Sigmoid colon (tissue), 7 donors: ENCODE results near the gene PRDM4. TPM values are rescaled to one million over a fixed set of nuclear protein-coding genes. Genes with fewer than 3 reads are reported as not detected.
"Not testable (repeated sequence)": the region's sequence is repeated elsewhere in the genome, so short reads cannot be mapped to it uniquely, and the experiment has no call there.

Experiments
- DNase-seq: peaks from one replicate; pipeline ENCODE4 v3.0.0-alpha.2; 2019
- H3K27ac ChIP-seq, 4 donors: fragments of 200-600 bp; sonication (generic); one replicate each; pipeline ENCODE4 v1.5.1; 2016 to 2019; ENCODE audit warnings: mild to moderate bottlenecking in 1 of 4
- H3K27me3 ChIP-seq, 3 donors: fragments of 200-600 bp; sonication (generic); one replicate each; pipeline ENCODE4 v1.5.1; 2019; ENCODE audit warnings: mild to moderate bottlenecking in 1 of 3
- H3K36me3 ChIP-seq, 4 donors: fragments of 200-600 bp; sonication (generic); one replicate each; pipeline ENCODE4 v1.5.1; 2016 to 2019
- H3K4me1 ChIP-seq, 4 donors: fragments of 200-600 bp; sonication (generic); one replicate each; pipeline ENCODE4 v1.5.1; 2017 to 2019
- H3K4me3 ChIP-seq, 4 donors: fragments of 200-600 bp; sonication (generic); one replicate each; pipeline ENCODE4 v1.5.1; 2017 to 2019; ENCODE audit warnings: mild to moderate bottlenecking in 2 of 4, moderate library complexity in 1 of 4
- H3K9me3 ChIP-seq, 4 donors: fragments of 200-600 bp in 3 of 4; sonication (generic) in 3 of 4; one replicate each; pipeline versions ENCODE4 v1.5.1 to v1.6.1; 2013 to 2019
- CTCF ChIP-seq, 4 experiments: fragments of 450-650 bp in 3 of 4; fragments of 200-600 bp in 1 of 4; IDR thresholded peaks; one replicate each; pipeline ENCODE4 v1.5.1; 2016 to 2019; ENCODE audit warnings: antibody characterized with exemption in 4 of 4, mild to moderate bottlenecking in 3 of 4, moderate library complexity in 2 of 4
- EP300 ChIP-seq, 4 donors: sonication (generic); formaldehyde crosslinking; IDR thresholded peaks; one replicate each; pipeline ENCODE4 v1.6.1; 2017; ENCODE audit warnings: antibody characterized with exemption in 4 of 4
- POLR2A ChIP-seq, 2 donors: fragments of 450-650 bp; IDR thresholded peaks; one replicate each; pipeline ENCODE4 v1.6.1; 2016; ENCODE audit warnings: antibody characterized with exemption in 2 of 2, mild to moderate bottlenecking in 2 of 2, moderate library complexity in 2 of 2
- POLR2AphosphoS5 ChIP-seq, 4 donors: sonication (generic); formaldehyde crosslinking; IDR thresholded peaks; one replicate each; pipeline ENCODE4 v1.6.1; 2017; ENCODE audit warnings: antibody characterized with exemption in 4 of 4
- WGBS, 2 donors: extraction: QIAGEN DNeasy Blood & Tissue Kit; methylation state at CpG; one replicate each; pipeline ENCODE4 v1.1.7; 2013; 5-methylcytosine and 5-hydroxymethylcytosine counted together
- intact Hi-C: fragments of 100-400 bp; cut with DNase I; formaldehyde crosslinking; loops from one replicate; pipeline ENCODE4 v1.15.1; 2023
- polyA plus RNA-seq, 3 donors: library from polyadenylated mRNA; stranded (reverse); fragments of 200-250 nt; gene quantifications; one replicate each; pipeline ENCODE4 v1.2.3, GENCODE V29; 2013
- total RNA-seq, 4 donors: library from RNA; depleted of rRNA; stranded (reverse); fragments of >200 nt; gene quantifications; one replicate each; pipeline ENCODE4 v1.1.0, GENCODE V29; 2016
- donor health status: healthy with polysubstance abuse.
- donor health status: Bipolar disorder and iron deficiency.
- donor health status: healthy.

The PRDM4 gene
- total and polyA plus RNA-seq, 7 donors, result 15.6 to 25.7 (median 19.7) TPM

GRCh38 chr12:107734139-107734538 is 26.8 kb downstream of the PRDM4 start:
- intact Hi-C loops, result no loop called here
- Histone ChIP-seq H3K27me3 (no peaks in the 10 kb centered on the region), H3K36me3 (peaks cover 13 to 70% (median 45%) of the 10 kb centered on the region in 4 donors), H3K27ac (no peak overlapping the region), H3K4me3 (no peak overlapping the region), H3K4me1 (no peaks in the 10 kb centered on the region), H3K9me3 (no peaks in the 10 kb centered on the region)
- DNase-seq, result no peak
- TF ChIP-seq POLR2A (IDR thresholded peaks at IDR 0.05), result no peak
- no peak for TF ChIP-seq POLR2AphosphoS5 (IDR thresholded peaks at IDR 0.05)
- no peak for TF ChIP-seq EP300 (IDR thresholded peaks at IDR 0.05)
- TF ChIP-seq CTCF (IDR thresholded peaks at IDR 0.05), result no peak
- 84 to 88% methylated on average over 5 of the region's 5 CpGs for WGBS, 2 donors

DNA sequence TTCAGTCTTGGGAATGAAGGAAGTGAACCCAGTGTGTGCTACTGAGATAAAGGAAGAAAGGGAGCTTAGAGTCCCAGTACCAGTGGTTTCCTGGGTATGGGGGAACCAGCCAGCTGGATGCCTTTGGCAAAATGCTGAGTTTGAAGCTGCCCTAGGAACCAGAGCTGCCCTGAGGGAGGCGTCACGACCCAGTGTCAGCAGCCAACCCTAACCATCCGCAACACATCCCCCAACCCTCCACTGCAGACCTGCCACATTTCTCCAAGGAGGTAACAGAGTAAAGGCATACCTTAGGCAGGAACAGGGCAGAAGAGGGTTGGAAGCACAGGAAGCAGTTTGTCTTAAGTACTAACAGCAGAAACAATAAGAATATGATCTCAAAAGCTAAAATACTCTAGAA is 28.6 kb downstream of the PRDM4 start:
- WGBS, 2 donors, result 90 to 95% methylated on average over 3 of the region's 3 CpGs
- H3K4me1 ChIP-seq, result no peaks in the 10 kb centered on the region
- H3K36me3 ChIP-seq, result peaks cover 3 to 52% (median 28%) of the 10 kb centered on the region in 4 donors
- intact Hi-C loops, result no loop called here
- no peaks in the 10 kb centered on the region for H3K27me3 ChIP-seq
- no peaks in the 10 kb centered on the region for H3K9me3 ChIP-seq
- no peak overlapping the region for H3K27ac ChIP-seq
- no peak overlapping the region for H3K4me3 ChIP-seq
- DNase-seq, result no peak
- no peak for TF ChIP-seq CTCF (IDR thresholded peaks at IDR 0.05)
- no peak for TF ChIP-seq POLR2A (IDR thresholded peaks at IDR 0.05)
- no peak for TF ChIP-seq POLR2AphosphoS5 (IDR thresholded peaks at IDR 0.05)
- no peak for TF ChIP-seq EP300 (IDR thresholded peaks at IDR 0.05)

GRCh38 chr12:107731366-107731765 is 29.6 kb downstream of the PRDM4 start:
- no peak for TF ChIP-seq POLR2AphosphoS5 (IDR thresholded peaks at IDR 0.05)
- no peak for TF ChIP-seq CTCF (IDR thresholded peaks at IDR 0.05)
- no peak for TF ChIP-seq POLR2A (IDR thresholded peaks at IDR 0.05)
- TF ChIP-seq EP300 (IDR thresholded peaks at IDR 0.05), result no peak
- Histone ChIP-seq H3K27me3 (no peaks in the 10 kb centered on the region), H3K27ac (no peak overlapping the region), H3K36me3 (peaks cover 0 to 42% (median 19%) of the 10 kb centered on the region in 4 donors), H3K4me3 (no peak overlapping the region), H3K4me1 (no peaks in the 10 kb centered on the region), H3K9me3 (no peaks in the 10 kb centered on the region)
- WGBS, 2 donors, result 64 to 75% methylated on average over 4 of the region's 4 CpGs
- intact Hi-C loops, result no loop called here
- no peak for DNase-seq

- WGBS, 2 donors, result 32 to 75% methylated on average over 4 of the region's 4 CpGs
- H3K4me1 ChIP-seq, result no peaks in the 10 kb centered on the region
- H3K27ac ChIP-seq, result no peak overlapping the region
- intact Hi-C loops, result no loop called here
- no peak for DNase-seq
- TF ChIP-seq POLR2A (IDR thresholded peaks at IDR 0.05), result no peak
- no peaks in the 10 kb centered on the region for H3K9me3 ChIP-seq
- H3K4me3 ChIP-seq, result no peak overlapping the region
- no peaks in the 10 kb centered on the region for H3K27me3 ChIP-seq
- peaks cover 0 to 36% (median 14%) of the 10 kb centered on the region in 4 donors for H3K36me3 ChIP-seq
Measured at GRCh38 chr12:107730618-107731341, 30.2 kb downstream of the PRDM4 start.

DNA sequence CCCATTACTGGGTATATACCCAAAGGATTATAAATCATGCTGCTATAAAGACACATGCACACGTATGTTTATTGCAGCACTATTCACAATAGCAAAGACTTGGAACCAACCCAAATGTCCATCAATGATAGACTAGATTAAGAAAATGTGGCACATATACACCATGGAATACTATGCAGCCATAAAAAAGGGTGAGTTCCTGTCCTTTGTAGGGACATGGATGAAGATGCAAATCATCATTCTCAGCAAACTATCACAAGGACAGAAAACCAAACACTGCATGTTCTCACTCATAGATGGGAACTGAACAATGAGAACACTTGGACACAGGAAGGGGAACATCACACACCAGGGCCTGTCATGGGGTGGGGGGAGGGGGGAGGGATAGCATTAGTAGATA is 33.2 kb downstream of the PRDM4 start:
- no CpG with 5 or more reads among the region's 1 CpG for WGBS, 2 donors

GRCh38 chr12:107727327-107727726 is 33.6 kb downstream of the PRDM4 start:
- DNase-seq, H3K9me3 ChIP-seq, H3K4me3 ChIP-seq, intact Hi-C loops, H3K27ac ChIP-seq, H3K4me1 ChIP-seq, H3K27me3 ChIP-seq, H3K36me3 ChIP-seq: not testable (repeated sequence)
- WGBS, 2 donors, result 54 to 58% methylated on average over 1 of the region's 1 CpG

More for the DNA sequence above, 33.2 kb downstream of the PRDM4 start:
- H3K4me3 ChIP-seq, intact Hi-C loops, H3K27me3 ChIP-seq, H3K9me3 ChIP-seq, DNase-seq, H3K4me1 ChIP-seq, H3K27ac ChIP-seq, H3K36me3 ChIP-seq: not testable (repeated sequence)
